ENCODE measurements around the gene SFRP2.

SFRP2 gene

DNA sequence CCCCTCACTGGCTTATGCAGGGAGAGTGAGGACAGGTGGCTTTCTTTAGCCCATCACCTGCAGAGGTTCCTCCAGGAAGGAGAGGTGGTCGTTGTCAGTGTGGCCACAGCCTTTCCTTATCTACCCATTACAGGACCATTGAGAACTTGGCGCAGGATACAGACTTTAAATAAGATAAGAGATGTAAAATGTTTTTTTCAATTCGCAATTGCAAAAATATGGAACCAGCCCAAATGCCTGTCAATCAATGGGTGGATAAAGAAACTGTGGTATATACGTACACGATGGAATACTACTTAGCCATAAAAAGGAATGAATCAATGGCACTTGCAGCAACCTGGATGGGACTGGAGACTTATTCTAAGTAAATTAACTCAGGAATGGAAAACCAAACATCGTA, 22.1 kb downstream of the SFRP2 start:
- DNase-seq (ENCODE audit: low read depth), result no peak

DNA sequence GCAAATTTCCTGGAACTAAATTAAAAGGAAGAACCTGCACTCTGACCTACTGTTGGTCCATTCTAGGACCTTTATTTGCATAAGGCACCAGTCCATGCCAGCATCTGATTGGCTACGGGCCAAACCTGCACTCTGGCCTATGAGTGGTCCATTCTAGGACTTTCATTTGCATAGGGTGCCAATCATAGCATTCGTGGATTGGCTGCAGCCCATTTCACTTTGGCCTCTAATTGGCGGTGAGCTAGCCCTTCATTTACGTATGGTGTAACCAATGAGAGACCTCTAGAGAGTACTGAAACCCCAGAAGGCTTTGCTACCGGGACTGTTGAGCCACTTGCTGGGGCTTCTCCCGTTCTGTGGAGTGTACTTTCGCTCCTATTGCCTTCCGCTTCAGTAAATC, 23.0 kb downstream of the SFRP2 start:
- no peak for DNase-seq (ENCODE audit: low read depth)

DNA sequence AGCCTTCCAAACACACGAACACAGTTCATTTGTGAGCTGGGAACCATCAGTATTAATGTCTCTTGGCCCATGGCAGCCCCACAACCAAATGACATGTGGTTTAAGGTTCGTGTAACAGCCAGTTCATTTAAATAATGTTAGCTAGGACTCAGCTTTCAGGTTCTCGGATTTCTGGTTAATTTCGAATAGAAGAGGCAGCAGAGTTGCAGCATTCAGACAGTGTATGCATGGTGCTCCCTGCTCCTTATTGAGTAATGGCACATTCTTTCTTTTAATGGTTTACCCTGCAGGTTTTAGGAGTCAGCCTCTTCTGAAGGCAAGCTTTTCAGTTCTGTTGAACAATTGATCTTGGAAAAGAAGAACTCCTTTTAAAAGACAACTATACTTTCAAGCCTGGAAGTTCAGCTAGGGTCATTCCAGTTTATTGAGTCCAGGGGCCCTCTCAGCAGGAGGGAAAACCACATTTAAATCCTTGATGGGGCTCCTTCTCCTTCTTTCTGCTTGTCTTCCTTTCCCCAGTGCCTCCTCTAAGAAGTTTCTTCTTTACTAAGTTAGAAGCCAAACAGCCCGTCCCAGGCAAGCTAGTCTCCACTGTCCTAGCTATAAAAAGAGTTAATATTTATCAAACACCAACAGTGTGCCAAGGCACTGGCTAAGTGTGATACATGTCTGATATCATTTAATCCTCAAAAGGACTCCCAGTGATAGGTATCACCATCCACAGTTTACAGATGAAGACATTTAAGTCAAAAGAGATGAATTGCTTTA, 24.1 kb downstream of the SFRP2 start:
- DNase-seq (ENCODE audit: low read depth), result no peak

DNA sequence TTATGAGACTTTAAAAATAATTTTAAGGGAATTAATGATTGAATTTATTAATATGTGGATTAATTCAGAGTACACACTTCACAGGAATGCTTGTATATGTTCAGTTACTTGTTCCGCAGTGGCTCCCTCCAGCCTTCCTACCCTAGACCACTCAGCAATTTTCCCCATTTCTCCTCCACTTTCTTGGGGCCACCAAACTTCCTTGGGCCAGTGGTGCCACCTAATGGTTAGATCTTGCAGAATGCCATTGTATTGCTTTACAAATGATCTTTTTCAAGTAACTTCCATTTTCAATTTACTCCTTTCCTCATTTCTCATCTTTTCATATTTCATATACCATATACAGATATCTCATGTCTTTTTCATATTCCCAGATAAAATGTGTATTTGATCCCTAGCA, 25.5 kb downstream of the SFRP2 start:
- no peak for DNase-seq (ENCODE audit: low read depth)

DNA sequence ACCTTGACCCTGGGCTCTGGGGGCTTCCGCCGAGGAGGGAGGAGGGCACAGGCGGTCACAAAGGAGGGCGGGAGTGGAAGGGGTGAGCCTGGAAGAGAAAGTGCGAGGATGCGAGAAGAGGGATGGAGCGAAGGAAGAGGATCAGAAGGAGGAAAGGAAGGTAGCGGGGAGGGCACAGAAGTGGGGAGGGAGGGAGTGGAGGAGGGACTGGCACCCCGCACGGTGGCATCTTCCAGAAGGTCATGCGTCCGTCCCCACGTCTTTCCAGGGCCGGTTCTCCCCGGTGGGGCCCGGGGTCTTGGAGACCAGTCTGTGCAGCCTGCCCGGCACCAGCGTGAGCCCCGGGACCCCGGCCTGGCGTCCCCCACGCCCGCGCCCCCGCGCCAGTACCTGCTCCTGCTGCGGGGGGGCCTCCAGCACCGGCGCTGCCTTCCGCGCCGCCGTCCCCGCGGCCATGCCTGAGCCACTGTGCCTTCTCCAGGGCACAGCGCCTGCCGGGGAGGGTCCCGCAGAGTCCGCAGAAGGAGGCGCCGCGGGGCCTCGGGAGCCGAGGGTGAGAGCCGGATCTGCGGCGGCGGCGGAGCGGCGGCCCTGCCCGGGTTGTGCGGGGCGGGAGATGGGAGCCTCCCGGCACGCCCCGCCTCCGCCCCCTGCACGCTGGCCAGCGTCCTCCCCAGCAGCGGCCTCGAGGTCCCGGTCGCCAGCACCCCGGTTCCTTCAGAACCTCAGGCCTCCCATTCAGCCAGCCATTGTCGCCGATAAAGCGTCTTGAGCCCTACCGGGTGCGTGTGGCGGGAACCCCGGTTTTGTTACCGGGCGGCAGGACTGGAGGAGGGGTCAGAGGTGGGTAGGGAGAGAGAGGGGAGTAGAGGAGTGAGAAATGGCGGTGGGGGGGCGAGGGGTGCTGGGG, 29.2 kb downstream of the SFRP2 start, which contains the start of gene RNF175:
Gene RNF175 (minus strand): TSS at position 618 of the 910 bp plus-strand sequence. CDS start 162 bp downstream, at position 456.
- DNase-seq (ENCODE audit: low read depth), result no peak

DNA sequence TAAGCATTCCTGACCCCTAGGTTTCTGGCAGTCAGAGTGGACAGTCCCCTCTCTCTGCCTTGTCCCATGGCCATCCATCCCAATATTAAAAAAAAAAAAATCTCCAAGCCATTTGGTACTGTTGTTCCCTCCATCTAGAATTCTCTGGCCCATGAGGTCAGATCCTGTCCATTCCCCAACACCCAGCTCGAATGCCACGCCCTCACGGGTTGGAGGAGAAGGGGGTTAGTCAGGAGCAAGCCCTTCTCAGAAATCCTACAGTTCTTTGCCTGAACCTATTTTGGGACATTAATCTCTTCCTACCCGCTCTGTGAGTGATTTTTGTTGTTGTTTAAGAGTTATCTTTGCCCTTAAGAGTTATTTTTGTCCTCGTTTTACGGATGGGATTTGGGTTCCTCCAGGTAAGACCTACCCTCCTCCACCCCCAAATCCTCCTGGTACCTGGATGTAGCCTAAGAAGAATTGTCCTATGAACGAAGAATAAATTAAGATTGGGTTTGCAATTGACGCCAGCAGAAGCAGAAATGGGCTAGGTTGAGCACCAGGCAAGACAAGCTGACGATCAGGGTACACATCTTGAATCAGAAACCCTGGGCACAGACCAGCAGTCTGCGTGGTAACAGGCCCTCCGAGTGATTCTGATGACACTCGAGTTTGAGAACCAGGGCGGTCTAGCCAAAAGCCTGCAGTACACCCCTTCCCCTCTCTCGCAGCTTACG, 30.0 kb downstream of the SFRP2 start:
- DNase-seq (ENCODE audit: low read depth), result no peak

DNA sequence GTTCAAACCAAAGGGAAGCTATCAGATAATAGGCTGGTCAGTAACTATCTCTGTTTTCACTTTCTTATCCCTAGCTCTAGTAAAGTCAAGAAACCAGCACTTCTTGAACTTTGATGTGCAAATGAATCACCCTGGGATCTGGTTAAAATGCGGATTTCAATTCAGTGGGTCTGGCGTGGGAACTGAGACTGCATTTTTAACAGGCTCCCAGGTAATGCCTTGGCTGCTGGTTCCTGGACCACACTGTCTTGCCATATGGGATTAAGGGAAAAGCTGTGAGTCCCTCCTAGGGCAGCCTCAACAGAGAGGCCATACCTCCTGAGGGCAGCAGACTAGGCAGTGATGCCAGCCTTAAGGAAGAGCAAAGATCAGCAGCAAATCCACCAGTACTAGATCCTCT, 30.7 kb downstream of the SFRP2 start:
- no peak for DNase-seq (ENCODE audit: low read depth)

DNA sequence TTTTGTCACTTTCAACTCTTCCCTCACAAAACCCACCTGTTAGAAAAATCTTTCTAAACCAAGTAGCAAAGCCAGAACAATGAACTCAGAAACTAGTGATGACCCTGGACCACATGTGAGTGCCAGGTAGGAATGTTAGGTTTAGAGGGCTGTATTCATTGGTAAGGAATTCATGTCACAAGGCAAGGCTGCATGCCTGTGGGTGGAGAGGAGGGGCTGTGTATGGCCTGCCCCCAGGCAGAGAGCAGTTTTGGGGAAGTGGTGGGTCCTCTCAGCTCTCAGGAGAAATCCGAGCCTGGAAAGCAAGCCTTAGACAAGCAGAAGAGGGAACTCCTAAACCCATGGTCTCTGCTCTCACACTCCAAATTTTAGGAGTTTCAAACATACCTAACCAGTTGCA, 31.5 kb downstream of the SFRP2 start:
- DNase-seq (ENCODE audit: low read depth), result no peak

DNA sequence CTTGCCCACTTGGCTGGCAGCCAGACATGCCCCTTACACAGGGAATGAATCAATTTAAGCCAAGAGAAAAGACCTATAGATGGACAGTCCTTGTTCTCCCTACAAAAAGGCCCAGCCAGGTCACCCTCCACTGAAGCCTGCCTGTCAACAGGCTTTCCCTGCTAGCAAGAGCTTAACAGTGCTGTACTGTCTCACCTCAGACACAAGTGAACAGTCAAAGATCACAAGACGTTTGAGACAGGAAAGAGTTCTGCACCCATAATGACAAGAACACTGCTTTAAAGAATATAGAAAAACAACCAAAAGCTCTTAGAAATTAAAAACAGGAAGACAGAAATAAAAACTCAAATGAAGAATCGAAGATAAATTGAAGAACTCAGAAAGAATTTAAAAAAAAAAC, 33.7 kb downstream of the SFRP2 start:
- DNase-seq (ENCODE audit: low read depth), result no peak

DNA sequence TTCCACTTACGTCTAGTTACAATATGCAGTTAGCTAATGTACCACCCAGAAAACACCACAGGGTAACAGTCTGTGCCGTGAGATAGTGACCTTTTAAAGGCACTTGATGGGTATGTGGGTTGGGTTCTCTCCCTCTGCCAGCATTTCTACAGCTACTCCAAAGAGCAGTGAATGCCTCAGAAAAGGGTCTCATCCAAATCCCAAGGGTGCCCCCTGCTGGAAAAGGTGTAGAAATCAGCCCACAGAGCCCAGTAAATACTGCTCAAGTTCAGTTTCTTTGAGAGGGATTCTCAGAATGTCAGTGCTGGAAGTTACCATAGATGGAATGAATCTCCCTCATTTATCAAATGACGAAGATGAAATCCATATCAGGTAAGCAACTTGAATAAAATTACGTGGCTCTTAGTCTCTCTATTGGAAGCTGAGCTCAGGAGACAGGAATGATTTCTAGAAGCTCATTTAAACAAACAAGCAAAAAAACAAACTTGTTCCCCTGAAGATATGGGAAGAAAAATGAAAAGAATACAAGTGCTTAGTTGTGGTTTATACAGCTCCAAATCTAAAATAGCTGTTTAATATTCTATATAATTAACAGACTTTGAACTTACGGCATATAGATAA, 38.6 kb downstream of the SFRP2 start:
- peak; percentile 72 for DNase-seq (ENCODE audit: low read depth)

DNA sequence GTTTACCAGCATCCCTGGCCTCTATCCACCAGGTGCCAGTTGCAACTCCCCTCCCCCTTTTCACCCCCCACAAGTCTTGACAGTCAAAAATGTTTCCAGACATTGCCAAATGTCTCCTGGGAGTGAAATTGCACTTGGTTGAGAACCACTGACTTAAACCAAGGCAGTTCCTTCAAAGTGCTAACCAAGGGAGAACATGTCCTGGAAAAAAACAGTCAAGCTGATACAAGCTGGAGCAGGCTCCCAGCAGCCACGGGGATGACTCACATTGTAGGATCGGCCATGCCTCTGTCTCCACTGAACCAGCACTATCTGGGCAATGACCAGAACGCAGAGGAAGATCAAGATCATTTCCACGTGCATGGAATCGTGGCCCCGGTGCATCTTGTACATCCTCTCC, 40.5 kb downstream of the SFRP2 start:
- peak; percentile 67 for DNase-seq (ENCODE audit: low read depth)

DNA sequence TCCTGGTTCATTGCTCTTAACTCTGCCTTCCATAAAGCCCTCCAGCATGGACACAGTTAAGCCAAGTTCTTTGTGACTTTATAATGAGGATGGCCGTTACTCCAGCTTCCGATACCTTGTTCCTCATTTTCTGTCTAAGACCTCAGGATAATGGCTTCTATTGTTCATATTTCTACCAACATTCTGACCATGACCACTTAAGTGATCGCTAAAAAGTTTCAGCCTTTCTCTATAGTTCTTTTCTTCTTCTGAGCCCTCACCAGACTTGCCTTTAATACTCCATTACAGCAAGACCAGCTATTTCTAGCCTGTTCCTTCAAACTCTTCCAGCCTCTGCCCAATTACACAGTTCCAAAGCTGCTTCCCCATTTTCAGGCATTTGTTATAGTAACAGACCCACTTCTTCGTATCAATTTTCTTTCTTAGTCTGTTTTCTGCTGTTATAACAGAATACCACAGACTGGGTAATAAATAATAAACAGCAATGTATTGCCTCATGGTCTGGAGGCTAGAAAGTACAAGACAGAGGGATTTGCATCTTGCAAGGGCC, 41.4 kb downstream of the SFRP2 start:
- DNase-seq (ENCODE audit: low read depth), result no peak

DNA sequence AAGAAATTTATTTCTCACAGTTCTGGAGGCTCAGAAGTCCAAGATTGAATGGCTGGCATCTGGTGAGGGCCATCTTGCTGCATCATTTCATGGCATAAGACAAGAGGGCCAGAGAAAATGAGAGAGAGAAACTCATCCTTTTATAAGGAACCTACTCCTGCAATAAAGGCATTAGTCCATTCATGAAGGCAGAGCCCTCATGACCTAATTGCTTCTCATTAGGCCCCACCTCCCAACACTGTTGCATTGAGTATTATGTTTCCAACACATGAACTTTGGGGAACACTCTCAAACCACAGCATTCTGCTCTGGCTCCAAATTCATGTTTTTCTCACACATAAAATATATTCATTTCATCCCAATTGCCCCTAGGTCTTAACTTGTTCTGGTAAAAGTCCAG, 43.2 kb downstream of the SFRP2 start:
- DNase-seq (ENCODE audit: low read depth), result no peak

DNA sequence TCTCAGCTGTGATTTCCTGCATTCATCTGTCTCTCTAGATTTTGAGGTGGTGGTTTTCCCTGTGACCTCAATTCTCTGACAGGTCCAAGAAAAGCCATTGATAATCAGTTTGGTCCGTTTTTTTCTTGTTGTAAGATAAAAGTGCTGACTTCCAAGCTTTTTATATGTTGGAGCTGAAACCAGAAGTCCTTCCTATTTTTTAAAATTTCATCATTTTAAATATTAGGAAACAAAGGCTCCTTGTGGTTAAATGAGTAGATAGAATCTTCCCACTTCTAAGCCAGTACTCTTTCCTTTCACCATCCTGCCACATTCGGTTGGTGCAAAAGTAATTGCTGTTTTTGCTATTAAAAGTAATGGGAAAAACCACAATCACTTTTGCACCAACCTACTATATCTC, 47.3 kb downstream of the SFRP2 start:
- no peak for DNase-seq (ENCODE audit: low read depth)

DNA sequence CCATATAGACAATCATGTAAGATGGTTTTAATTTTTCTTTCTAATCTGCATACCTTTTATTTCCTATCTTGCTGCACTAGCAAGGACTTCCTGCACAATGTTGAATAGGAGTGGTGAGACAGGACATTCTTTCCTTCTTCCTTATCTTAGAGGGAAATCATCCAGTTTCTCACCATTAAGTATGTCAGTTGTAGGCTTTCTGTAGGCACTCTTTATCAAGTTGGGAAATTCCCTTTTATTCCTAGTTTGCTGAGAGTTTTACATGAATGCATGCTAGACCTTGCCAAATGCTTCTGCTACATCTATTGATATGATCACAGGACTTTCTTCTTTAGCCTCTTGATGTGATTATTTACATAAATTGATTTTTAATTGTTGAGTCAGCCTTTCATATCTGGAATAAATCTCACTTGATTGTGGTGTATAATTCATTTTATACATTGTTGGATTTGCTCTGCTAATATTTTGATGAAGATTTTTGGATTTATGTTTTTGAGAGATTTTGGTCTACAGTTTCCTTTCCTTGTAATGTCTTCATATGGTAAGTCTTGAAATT, 52.9 kb downstream of the SFRP2 start:
- DNase-seq (ENCODE audit: low read depth), result no peak

DNA sequence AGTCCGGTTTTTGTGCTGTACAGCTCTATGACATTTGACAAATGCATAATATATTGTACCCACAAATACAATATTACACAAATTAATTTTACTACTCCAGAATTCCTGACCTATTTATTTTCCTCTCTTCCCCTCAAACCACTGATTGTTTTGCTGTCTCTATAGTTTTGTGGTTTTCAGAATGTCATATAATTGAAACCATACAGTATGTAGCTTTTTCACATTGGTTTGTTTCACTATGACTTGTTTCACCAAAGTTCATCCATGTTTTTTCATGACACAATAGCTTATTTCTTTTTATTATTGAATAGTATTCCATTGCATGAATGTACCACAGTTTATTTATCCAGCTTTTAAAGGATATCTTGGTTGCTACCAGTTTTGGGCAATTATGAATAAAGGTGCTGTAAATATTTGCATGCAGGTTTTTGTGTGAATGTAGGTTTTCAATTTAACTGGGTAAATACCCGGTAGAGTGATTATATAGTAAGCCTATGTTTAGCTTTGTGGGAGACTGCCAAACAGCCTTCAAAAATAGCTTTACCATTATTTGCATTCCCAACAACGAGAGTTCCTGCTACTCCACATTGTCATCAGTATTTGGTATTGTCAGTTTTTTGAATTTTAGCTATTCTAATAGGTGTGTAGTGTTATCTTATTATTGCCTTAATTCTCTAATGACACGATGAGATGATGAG, 55.0 kb downstream of the SFRP2 start:
- DNase-seq (ENCODE audit: low read depth), result no peak

DNA sequence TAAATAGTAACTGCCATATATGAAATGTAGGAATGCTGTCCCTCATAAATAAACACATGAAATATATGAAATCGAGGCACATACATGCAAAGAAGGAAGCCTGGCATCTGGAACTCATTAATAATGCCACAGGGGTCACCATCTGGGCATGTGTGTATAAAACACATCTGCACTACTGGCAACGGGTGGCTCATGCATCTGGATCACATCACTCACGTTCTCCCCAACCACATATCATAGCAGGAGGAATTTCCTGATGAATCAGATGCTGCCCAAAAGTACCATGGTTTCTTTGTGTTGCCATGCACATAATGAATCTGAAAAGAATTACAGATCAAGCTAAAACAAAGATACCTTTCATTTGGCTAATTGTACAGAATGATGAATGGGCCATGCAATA, 57.6 kb downstream of the SFRP2 start:
- DNase-seq (ENCODE audit: low read depth), result peak; percentile 61

Measured in EH (cell line).